HEK293 (cell line): Measurements from ENCODE around the gene CHST15.

Experiments
- BCL11B ChIP-seq: fragments of 450-650 bp; formaldehyde crosslinking; IDR thresholded peaks from 2 replicates; pipeline ENCODE4 v1.5.1; 2016; ENCODE audit warnings: low read depth, missing biosample characterization, missing genetic modification characterization
- FEZF1 ChIP-seq: fragments of 450-650 bp; formaldehyde crosslinking; IDR thresholded peaks from 2 replicates; pipeline ENCODE4 v1.5.1; 2016; ENCODE audit warnings: missing biosample characterization, missing genetic modification characterization
- KLF7 ChIP-seq: fragments of 450-650 bp; formaldehyde crosslinking; IDR thresholded peaks from 2 replicates; pipeline ENCODE4 v1.5.1; 2016; ENCODE audit warnings: missing biosample characterization, missing genetic modification characterization, borderline replicate concordance
- KLF9 ChIP-seq: fragments of 450-650 bp; formaldehyde crosslinking; IDR thresholded peaks from 2 replicates; pipeline ENCODE4 v1.5.1; 2016; ENCODE audit warnings: missing biosample characterization, missing genetic modification characterization, low read depth
- SALL2 ChIP-seq: fragments of 450-650 bp; formaldehyde crosslinking; IDR thresholded peaks from 2 replicates; pipeline ENCODE4 v1.5.0; 2017; ENCODE audit warnings: missing biosample characterization, mild to moderate bottlenecking, missing genetic modification characterization, borderline replicate concordance
- TCF7L2 ChIP-seq: IDR thresholded peaks from 2 replicates; pipeline ENCODE4 v1.6.1; 2011; ENCODE audit warnings: low read depth, mild to moderate bottlenecking, inconsistent platforms, low read length, moderate library complexity, borderline replicate concordance
- WT1 ChIP-seq: fragments of 450-650 bp; formaldehyde crosslinking; IDR thresholded peaks from 2 replicates; pipeline ENCODE4 v1.5.1; 2016; ENCODE audit warnings: missing biosample characterization, missing genetic modification characterization
- ZBTB8A ChIP-seq: fragments of 450-650 bp; formaldehyde crosslinking; IDR thresholded peaks from 2 replicates; pipeline ENCODE4 v1.5.1; 2016; ENCODE audit warnings: missing biosample characterization, missing genetic modification characterization
- ZEB2 ChIP-seq: fragments of 450-650 bp; formaldehyde crosslinking; IDR thresholded peaks from 2 replicates; pipeline ENCODE4 v1.5.1; 2016; ENCODE audit warnings: missing biosample characterization, missing genetic modification characterization
- ZIC2 ChIP-seq: fragments of 450-650 bp; formaldehyde crosslinking; IDR thresholded peaks from 2 replicates; pipeline ENCODE4 v1.5.1; 2016; ENCODE audit warnings: missing biosample characterization, missing genetic modification characterization
- ZNF114 ChIP-seq: fragments of 450-650 bp; formaldehyde crosslinking; IDR thresholded peaks from 2 replicates; pipeline ENCODE4 v1.5.0; 2017; ENCODE audit warnings: missing biosample characterization, missing genetic modification characterization
- ZNF132 ChIP-seq: fragments of 450-650 bp; formaldehyde crosslinking; IDR thresholded peaks from 2 replicates; pipeline ENCODE4 v1.5.1; 2017; ENCODE audit warnings: missing biosample characterization, missing genetic modification characterization, borderline replicate concordance
- ZNF19 ChIP-seq: fragments of 450-650 bp; formaldehyde crosslinking; IDR thresholded peaks from 2 replicates; pipeline ENCODE4; 2016; ENCODE audit warnings: missing biosample characterization, missing genetic modification characterization, low read depth
- ZNF202 ChIP-seq: fragments of 450-650 bp; formaldehyde crosslinking; IDR thresholded peaks from 2 replicates; pipeline ENCODE4 v1.5.1; 2016; ENCODE audit warnings: missing biosample characterization, missing genetic modification characterization, borderline replicate concordance
- ZNF23 ChIP-seq: fragments of 450-650 bp; formaldehyde crosslinking; IDR thresholded peaks from 2 replicates; pipeline ENCODE4 v1.5.1; 2016; ENCODE audit warnings: missing biosample characterization, missing genetic modification characterization, borderline replicate concordance
- ZNF24 ChIP-seq: fragments of 450-650 bp; formaldehyde crosslinking; IDR thresholded peaks from 2 replicates; pipeline ENCODE4 v1.5.1; 2016; ENCODE audit warnings: missing biosample characterization, missing genetic modification characterization
- ZNF394 ChIP-seq: fragments of 450-650 bp; formaldehyde crosslinking; IDR thresholded peaks from 2 replicates; pipeline ENCODE4 v1.5.1; 2016; ENCODE audit warnings: missing biosample characterization, missing genetic modification characterization, mild to moderate bottlenecking, moderate library complexity, borderline replicate concordance
- ZNF404 ChIP-seq: fragments of 450-650 bp; formaldehyde crosslinking; IDR thresholded peaks from 2 replicates; pipeline ENCODE4 v1.5.1; 2017; ENCODE audit warnings: missing biosample characterization, missing genetic modification characterization
- ZNF473 ChIP-seq: fragments of 450-650 bp; formaldehyde crosslinking; IDR thresholded peaks from 2 replicates; pipeline ENCODE4 v1.5.1; 2017; ENCODE audit warnings: missing biosample characterization, missing genetic modification characterization
- ZNF510 ChIP-seq: fragments of 450-650 bp; formaldehyde crosslinking; IDR thresholded peaks from 2 replicates; pipeline ENCODE4 v1.5.1; 2018; ENCODE audit warnings: mild to moderate bottlenecking, missing genetic modification characterization, missing biosample characterization; ENCODE audit not compliant: insufficient replicate concordance
- ZNF571 ChIP-seq: fragments of 450-650 bp; formaldehyde crosslinking; IDR thresholded peaks from 2 replicates; pipeline ENCODE4 v1.5.0; 2017; ENCODE audit warnings: missing biosample characterization, missing genetic modification characterization
- ZNF629 ChIP-seq: fragments of 450-650 bp; formaldehyde crosslinking; IDR thresholded peaks from 2 replicates; pipeline ENCODE4 v1.5.1; 2017; ENCODE audit warnings: missing biosample characterization, missing genetic modification characterization
- ZNF660 ChIP-seq: fragments of 450-650 bp; IDR thresholded peaks from 2 replicates; pipeline ENCODE4 v1.5.1; 2018; ENCODE audit warnings: missing biosample characterization, mild to moderate bottlenecking, missing genetic modification characterization
- ZNF747 ChIP-seq: fragments of 450-650 bp; formaldehyde crosslinking; IDR thresholded peaks from 2 replicates; pipeline ENCODE4 v1.5.1; 2016; ENCODE audit warnings: missing biosample characterization, missing genetic modification characterization
- ZNF791 ChIP-seq: fragments of 450-650 bp; formaldehyde crosslinking; IDR thresholded peaks from 2 replicates; pipeline ENCODE4 v1.5.1; 2016; ENCODE audit warnings: missing biosample characterization, missing genetic modification characterization
- TF ChIP-seq, protein P1 (sequence below): fragments of 450-650 bp; formaldehyde crosslinking; IDR thresholded peaks from 2 replicates; pipeline ENCODE4 v1.5.1; 2016; ENCODE audit warnings: missing biosample characterization, missing genetic modification characterization
- TF ChIP-seq, protein P2 (sequence below): fragments of 450-650 bp; formaldehyde crosslinking; IDR thresholded peaks from 2 replicates; pipeline ENCODE4 v1.5.1; 2016; ENCODE audit warnings: missing biosample characterization, missing genetic modification characterization
- TF ChIP-seq, protein P3 (sequence below): fragments of 450-650 bp; formaldehyde crosslinking; IDR thresholded peaks from 2 replicates; pipeline ENCODE4 v1.5.1; 2016; ENCODE audit warnings: missing biosample characterization, missing genetic modification characterization
- TF ChIP-seq, protein P4 (sequence below): fragments of 450-650 bp; formaldehyde crosslinking; IDR thresholded peaks from 2 replicates; pipeline ENCODE4 v1.5.1; 2016; ENCODE audit warnings: missing biosample characterization, missing genetic modification characterization
- TF ChIP-seq, protein P5 (sequence below): fragments of 450-650 bp; formaldehyde crosslinking; IDR thresholded peaks from 2 replicates; pipeline ENCODE4 v1.5.1; 2016; ENCODE audit warnings: missing biosample characterization, missing genetic modification characterization
- TF ChIP-seq, protein P6 (sequence below): fragments of 450-650 bp; formaldehyde crosslinking; IDR thresholded peaks from 2 replicates; pipeline ENCODE4 v1.5.1; 2016; ENCODE audit warnings: missing biosample characterization, missing genetic modification characterization

The CHST15 gene

DNA sequence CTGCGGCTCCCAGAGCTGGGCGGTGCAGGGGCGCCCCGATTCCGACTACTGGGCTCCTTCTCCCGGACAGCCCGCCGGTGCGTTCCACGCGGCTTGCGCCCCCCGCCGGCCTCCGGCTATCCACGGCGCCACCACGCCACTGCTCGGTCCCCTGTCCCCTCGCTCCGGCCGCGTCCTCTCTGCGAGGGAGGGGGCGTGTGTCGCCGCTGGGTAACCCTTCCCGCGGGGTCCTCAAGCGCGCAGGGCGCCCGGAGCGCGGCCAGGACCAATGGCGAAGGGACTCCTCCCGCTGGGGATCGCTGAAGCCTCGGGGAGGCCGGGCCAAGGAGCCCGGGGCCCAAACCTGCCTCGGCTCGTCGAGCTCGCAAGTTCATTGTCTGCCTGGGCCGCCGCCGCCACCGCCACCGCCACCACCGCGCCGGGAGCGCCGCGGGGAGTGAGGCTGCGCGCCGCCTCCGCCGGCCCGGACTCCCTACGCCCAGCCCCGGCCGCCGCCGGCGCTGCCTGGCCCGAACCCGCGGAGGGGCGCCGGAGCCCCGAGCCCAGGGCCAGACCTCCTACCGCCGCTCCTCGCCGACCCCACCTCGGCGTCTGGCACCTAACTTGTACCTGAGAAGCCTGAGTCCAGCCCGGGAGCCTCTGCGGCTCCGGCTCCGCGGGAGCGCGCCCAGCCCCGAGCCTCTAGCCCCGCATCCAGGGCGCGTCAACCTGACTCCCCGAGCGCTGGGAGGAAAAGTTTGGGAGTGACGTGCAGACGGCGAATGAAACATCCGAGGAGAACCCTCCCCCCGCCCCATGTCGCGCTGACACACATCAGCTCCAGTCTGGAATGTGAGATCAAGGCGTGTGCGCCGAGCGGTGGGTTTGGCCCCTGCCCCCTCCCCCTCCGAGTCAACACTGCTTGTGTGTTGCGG, at the start of gene CHST15 (continued):
- no peak for TF ChIP-seq ZNF791 (tag by site-specific recombination)
- no peak for TF ChIP-seq ZNF510
- TF ChIP-seq WT1 (tag by site-specific recombination), result peak; percentile 71
- TF ChIP-seq, protein P1, sequence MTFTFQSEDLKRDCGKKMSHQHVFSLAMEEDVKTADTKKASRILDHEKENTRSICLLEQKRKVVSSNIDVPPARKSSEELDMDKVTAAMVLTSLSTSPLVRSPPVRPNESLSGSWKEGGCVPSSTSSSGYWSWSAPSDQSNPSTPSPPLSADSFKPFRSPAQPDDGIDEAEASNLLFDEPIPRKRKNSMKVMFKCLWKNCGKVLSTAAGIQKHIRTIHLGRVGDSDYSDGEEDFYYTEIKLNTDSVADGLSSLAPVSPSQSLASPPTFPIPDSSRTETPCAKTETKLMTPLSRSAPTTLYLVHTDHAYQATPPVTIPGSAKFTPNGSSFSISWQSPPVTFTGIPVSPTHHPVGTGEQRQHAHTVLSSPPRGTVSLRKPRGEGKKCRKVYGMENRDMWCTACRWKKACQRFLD (tag by site-specific recombination), result no peak
- TF ChIP-seq ZNF23, result no peak
- no peak for TF ChIP-seq ZNF19 (tag by site-specific recombination)
- peak; percentile 47; the same call in 1 of the 2 replicates for TF ChIP-seq ZNF24 (tag by site-specific recombination)
- TF ChIP-seq ZNF202 (tag by site-specific recombination), result no peak
- TF ChIP-seq, protein P2, sequence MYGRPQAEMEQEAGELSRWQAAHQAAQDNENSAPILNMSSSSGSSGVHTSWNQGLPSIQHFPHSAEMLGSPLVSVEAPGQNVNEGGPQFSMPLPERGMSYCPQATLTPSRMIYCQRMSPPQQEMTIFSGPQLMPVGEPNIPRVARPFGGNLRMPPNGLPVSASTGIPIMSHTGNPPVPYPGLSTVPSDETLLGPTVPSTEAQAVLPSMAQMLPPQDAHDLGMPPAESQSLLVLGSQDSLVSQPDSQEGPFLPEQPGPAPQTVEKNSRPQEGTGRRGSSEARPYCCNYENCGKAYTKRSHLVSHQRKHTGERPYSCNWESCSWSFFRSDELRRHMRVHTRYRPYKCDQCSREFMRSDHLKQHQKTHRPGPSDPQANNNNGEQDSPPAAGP (tag by site-specific recombination), result peak; percentile 67
- TF ChIP-seq ZNF660, result no peak
- TF ChIP-seq TCF7L2, result peak; percentile 85; the same call in 1 of the 2 replicates
- no peak for TF ChIP-seq ZNF747 (tag by site-specific recombination)
- no peak for TF ChIP-seq SALL2
- TF ChIP-seq, protein P3, sequence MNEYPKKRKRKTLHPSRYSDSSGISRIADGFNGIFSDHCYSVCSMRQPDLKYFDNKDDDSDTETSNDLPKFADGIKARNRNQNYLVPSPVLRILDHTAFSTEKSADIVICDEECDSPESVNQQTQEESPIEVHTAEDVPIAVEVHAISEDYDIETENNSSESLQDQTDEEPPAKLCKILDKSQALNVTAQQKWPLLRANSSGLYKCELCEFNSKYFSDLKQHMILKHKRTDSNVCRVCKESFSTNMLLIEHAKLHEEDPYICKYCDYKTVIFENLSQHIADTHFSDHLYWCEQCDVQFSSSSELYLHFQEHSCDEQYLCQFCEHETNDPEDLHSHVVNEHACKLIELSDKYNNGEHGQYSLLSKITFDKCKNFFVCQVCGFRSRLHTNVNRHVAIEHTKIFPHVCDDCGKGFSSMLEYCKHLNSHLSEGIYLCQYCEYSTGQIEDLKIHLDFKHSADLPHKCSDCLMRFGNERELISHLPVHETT, result no peak
- TF ChIP-seq ZNF571 (tag by site-specific recombination), result no peak
- no peak for TF ChIP-seq ZNF394 (tag by site-specific recombination)
- TF ChIP-seq ZIC2 (tag by site-specific recombination), result peak; percentile 78
- TF ChIP-seq, protein P4, sequence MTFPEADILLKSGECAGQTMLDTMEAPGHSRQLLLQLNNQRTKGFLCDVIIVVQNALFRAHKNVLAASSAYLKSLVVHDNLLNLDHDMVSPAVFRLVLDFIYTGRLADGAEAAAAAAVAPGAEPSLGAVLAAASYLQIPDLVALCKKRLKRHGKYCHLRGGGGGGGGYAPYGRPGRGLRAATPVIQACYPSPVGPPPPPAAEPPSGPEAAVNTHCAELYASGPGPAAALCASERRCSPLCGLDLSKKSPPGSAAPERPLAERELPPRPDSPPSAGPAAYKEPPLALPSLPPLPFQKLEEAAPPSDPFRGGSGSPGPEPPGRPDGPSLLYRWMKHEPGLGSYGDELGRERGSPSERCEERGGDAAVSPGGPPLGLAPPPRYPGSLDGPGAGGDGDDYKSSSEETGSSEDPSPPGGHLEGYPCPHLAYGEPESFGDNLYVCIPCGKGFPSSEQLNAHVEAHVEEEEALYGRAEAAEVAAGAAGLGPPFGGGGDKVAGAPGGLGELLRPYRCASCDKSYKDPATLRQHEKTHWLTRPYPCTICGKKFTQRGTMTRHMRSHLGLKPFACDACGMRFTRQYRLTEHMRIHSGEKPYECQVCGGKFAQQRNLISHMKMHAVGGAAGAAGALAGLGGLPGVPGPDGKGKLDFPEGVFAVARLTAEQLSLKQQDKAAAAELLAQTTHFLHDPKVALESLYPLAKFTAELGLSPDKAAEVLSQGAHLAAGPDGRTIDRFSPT (tag by site-specific recombination), result no peak
- TF ChIP-seq ZNF114 (tag by site-specific recombination), result no peak
- TF ChIP-seq ZNF629, result peak; percentile 70
- peak; percentile 57 for TF ChIP-seq ZEB2
- TF ChIP-seq BCL11B (tag by site-specific recombination), result no peak
- no peak for TF ChIP-seq ZNF473 (tag by site-specific recombination)
- TF ChIP-seq, protein P5, sequence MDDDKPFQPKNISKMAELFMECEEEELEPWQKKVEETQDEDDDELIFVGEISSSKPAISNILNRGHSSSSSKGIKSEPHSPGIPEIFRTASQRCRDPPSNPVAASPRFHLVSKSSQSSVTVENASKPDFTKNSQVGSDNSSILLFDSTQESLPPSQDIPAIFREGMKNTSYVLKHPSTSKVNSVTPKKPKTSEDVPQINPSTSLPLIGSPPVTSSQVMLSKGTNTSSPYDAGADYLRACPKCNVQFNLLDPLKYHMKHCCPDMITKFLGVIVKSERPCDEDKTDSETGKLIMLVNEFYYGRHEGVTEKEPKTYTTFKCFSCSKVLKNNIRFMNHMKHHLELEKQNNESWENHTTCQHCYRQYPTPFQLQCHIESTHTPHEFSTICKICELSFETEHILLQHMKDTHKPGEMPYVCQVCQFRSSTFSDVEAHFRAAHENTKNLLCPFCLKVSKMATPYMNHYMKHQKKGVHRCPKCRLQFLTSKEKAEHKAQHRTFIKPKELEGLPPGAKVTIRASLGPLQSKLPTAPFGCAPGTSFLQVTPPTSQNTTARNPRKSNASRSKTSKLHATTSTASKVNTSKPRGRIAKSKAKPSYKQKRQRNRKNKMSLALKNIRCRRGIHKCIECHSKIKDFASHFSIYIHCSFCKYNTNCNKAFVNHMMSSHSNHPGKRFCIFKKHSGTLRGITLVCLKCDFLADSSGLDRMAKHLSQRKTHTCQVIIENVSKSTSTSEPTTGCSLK, result no peak
- TF ChIP-seq ZBTB8A (tag by site-specific recombination), result peak; percentile 80; the same call in 1 of the 2 replicates
- TF ChIP-seq FEZF1, result 0 out of 2 replicates have a peak, but pooled peaks have one; percentile 22
- TF ChIP-seq KLF9 (tag by site-specific recombination), result peak; percentile 70
- TF ChIP-seq ZNF404 (tag by site-specific recombination), result no peak
- no peak for TF ChIP-seq ZNF132
- TF ChIP-seq KLF7, result no peak
- TF ChIP-seq, protein P6, sequence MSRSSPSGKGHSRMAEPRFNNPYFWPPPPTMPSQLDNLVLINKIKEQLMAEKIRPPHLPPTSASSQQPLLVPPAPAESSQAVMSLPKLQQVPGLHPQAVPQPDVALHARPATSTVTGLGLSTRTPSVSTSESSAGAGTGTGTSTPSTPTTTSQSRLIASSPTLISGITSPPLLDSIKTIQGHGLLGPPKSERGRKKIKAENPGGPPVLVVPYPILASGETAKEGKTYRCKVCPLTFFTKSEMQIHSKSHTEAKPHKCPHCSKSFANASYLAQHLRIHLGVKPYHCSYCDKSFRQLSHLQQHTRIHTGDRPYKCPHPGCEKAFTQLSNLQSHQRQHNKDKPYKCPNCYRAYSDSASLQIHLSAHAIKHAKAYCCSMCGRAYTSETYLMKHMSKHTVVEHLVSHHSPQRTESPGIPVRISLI (tag by site-specific recombination), result no peak
